ENCODE measurements around the gene SPATA46.

DNA sequence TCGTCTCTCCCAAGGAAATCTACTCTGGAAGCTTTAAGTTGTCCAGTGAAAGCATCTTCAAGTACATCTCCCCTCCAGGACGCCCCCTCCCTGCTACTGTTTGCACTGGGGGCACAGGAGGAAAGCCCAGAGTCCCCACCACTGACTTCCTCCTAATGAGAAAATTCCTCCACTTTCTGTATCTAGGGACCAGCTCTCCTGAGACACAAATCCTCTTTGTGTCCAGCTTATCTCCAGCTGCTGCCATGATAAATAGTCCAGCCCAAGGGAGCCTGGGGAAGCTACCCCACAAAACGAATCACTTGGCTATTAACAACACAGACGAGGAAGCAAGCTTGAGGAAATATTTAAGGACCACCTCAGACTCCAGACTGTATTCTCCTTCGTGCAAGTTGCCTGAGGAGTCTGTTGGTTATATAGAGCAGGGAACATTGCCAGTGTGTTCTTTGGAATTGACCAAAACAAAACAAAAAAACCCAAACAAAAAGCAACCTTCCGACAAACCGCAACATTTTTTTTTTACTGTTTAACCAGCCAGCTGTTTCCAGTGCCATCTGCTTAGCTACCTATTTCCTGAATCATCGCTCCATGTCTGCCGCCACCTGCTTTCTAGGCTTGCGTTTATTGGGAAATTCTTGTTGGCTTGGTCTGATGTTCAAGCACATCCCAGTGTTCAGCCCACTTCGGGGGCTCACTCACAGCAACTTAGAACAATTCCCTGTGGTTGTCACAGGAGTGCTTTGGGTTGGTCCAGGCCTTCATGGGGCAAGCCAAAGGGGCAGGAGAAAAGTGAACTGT is 12.6 kb upstream of the SPATA46 start:
- TF ChIP-seq EP300 (IDR thresholded peaks at IDR 0.05) (no peak), POLR2A (IDR thresholded peaks at IDR 0.05) (no peak)
- TF ChIP-seq, protein P1, sequence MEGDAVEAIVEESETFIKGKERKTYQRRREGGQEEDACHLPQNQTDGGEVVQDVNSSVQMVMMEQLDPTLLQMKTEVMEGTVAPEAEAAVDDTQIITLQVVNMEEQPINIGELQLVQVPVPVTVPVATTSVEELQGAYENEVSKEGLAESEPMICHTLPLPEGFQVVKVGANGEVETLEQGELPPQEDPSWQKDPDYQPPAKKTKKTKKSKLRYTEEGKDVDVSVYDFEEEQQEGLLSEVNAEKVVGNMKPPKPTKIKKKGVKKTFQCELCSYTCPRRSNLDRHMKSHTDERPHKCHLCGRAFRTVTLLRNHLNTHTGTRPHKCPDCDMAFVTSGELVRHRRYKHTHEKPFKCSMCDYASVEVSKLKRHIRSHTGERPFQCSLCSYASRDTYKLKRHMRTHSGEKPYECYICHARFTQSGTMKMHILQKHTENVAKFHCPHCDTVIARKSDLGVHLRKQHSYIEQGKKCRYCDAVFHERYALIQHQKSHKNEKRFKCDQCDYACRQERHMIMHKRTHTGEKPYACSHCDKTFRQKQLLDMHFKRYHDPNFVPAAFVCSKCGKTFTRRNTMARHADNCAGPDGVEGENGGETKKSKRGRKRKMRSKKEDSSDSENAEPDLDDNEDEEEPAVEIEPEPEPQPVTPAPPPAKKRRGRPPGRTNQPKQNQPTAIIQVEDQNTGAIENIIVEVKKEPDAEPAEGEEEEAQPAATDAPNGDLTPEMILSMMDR (IDR thresholded peaks at IDR 0.05): no peak
